Omental fat pad (tissue), 4 donors: ENCODE measurements around the gene HS3ST3B1. TPM values are rescaled to one million over a fixed set of nuclear protein-coding genes. Genes with fewer than 3 reads are reported as not detected.

Experiments used
- ATAC-seq: fragments of 150-250 bp; one replicate; pipeline ENCODE4 v1.9.1; 2016; ENCODE audit warnings: mild to moderate bottlenecking, moderate library complexity; ENCODE audit not compliant: low FRiP score
- DNase-seq: peaks from one replicate; pipeline ENCODE4 v3.0.0-alpha.2; 2019; ENCODE audit warnings: low spot score
- CTCF ChIP-seq, 3 donors: fragments of 450-650 bp; IDR thresholded peaks; one replicate each; pipeline ENCODE4 v1.5.1; 2016 to 2017; ENCODE audit warnings: antibody characterized with exemption in 3 of 3, mild to moderate bottlenecking in 3 of 3, moderate library complexity in 2 of 3
- total RNA-seq, 4 donors: library from RNA; depleted of rRNA; stranded (reverse); fragments of >200 nt; gene quantifications; one replicate each; pipeline ENCODE4 v1.1.0, GENCODE V29; 2016

HS3ST3B1 gene
- total RNA-seq, 4 donors from 2014 or later: 1.3 to 5.8 (median 4.8) TPM

DNA sequence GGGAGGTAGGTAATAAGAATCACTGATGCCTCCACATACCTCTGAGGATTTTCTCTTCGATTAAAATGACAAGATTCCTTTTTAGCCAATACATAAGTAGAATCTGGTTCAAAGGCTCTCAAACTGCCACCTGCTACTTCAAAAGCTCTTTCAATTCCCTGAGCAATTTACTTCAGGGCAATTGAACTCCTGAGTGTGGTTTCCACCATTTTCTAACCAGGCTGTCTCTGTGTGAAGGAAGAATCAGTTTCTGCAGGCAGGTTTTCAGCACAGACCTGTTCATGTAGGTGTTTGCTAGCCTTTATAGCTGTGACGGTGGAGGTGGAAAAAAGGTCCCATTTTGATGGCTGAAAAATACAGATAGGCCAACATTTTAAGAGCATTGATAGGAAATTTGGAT is 18.2 kb upstream of the HS3ST3B1 start:
- DNase-seq: no peak
- no peak for ATAC-seq
- TF ChIP-seq CTCF (IDR thresholded peaks at IDR 0.05): no peak

DNA sequence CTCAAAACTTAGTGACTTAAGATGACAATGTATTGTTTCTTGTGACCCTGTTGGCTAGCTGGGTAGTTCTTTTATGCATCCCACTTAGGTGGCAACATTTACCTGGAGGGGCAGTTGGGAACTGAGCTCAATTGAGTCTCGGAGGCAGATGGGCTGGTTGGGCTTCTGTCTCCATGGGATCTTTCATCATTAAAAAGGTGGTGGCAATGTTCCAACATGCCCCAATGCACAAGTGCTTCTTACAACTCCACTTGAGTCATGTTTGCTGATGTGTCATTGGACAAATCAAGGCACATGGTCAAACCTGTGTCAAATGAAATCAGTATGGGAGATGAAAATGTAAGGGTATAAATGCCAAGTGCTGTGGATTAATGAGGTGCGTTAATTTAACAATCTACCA is 11.7 kb upstream of the HS3ST3B1 start:
- ATAC-seq (no peak), DNase-seq (no peak)
- no peak for TF ChIP-seq CTCF (IDR thresholded peaks at IDR 0.05)

- DNase-seq: no peak
- no peak for ATAC-seq
- no peak for TF ChIP-seq CTCF (IDR thresholded peaks at IDR 0.05)
Observed at GRCh38 chr17:14294876-14295275, 6.0 kb upstream of the HS3ST3B1 start.

- DNase-seq (no peak), ATAC-seq (no peak)
- no peak for TF ChIP-seq CTCF (IDR thresholded peaks at IDR 0.05)
Observed at GRCh38 chr17:14295676-14296075, 5.2 kb upstream of the HS3ST3B1 start.

DNA sequence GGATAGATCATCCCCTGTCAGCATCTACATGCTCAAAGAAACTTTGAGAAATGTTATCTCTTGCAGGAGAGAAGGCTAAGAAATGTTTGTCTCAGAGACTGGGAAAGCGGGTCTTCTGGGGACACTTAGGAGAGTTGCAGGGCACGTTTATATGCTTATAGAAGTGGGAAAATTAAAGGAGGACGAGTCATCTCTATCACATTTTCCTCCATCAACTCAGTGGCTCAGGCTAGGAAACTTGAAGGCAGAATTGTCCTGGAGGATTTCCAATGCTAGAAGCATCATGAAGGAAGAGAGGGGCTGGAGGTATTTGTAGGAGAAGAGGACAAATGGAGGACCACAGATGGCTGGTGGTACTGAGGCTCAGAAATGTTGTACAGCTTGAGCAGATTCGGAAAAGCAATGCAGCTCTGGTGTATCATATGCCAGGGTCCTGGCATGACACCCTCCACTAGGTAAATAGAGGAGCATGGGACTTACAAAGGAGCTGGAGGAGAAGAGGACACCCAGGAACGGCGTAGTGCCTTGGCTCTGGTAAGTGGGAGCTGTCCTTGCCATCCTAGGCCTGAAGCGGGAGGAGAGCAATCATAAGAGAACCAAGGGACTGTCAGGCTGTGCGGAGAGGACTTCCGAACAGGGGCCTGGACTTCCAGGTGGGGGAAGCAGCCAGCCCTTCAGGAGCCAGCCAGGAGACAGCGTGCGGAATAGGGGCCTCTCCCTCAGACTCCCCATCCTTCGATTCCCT is 4.5 kb upstream of the HS3ST3B1 start:
- no peak for DNase-seq
- no peak for TF ChIP-seq CTCF (IDR thresholded peaks at IDR 0.05)
- ATAC-seq: no peak

GRCh38 chr17:14297161-14297851 is 3.6 kb upstream of the HS3ST3B1 start:
- DNase-seq: no peak
- ATAC-seq: peak; percentile 27
- no peak for TF ChIP-seq CTCF (IDR thresholded peaks at IDR 0.05)
